HG03095 (cell line): Measurements from ENCODE around the gene RGS16.

Experiments
- ATAC-seq: cut with Tn5 transposase; IDR thresholded peaks from one replicate; pipeline ENCODE4 v1.9.1; 2021; ENCODE audit warnings: moderate library complexity; ENCODE audit not compliant: unreplicated experiment

Gene RGS16

GRCh38 chr1:182608845-182609610, 4.8 kb upstream of the RGS16 start:
- ATAC-seq = no peak

- no peak for ATAC-seq
Observed at GRCh38 chr1:182608236-182608635, 4.0 kb upstream of the RGS16 start.

GRCh38 chr1:182607566-182607965, 3.4 kb upstream of the RGS16 start:
- ATAC-seq = no peak

DNA sequence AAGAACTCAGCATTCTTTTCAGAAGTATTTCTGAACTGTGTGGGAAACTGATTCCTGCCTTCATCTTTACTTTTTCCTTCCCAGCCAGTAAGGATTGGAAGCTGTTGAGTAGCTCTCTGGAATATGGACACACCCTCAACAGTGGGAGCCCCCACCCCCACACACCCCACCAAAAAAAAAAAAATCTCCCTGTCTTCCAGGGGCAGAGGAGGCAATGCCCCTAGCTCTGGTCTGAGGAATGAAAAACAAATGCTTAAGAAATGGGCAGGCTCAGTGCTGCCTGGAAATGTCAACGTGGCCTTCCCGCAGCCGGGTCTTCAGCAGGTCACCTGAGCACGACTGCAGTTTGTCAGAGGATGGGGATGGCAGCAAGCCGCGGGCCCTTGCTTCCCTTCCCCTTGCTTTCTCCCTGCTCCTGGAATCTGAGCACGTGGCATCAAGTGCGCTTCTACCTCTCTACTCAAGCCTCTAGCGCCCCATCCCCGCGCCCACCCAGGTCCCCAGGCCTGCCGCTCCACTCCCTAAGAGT, 479 bp downstream of the RGS16 start:
- peak; percentile 2 for ATAC-seq

GRCh38 chr1:182602935-182603645, 1.1 kb downstream of the RGS16 start:
- ATAC-seq = no peak

DNA sequence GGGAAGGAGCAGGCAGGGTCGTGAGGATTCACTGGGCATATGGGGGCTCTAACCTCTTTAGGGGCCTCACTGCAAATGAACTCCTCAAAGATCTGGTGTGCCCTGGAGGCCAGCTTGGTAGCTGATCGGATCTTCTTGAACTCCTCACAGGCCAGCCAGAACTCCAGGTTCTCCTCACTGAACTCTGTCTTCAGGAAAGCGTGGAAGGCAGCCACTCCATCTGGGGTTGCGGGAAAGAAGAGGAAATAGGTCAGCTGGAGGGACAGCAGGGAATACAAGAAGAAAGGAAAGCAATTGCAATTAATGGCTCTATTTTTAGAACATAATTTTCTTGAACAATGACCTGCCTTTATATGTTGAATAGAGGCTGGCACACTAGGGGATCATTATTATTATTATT, 2.3 kb downstream of the RGS16 start:
- ATAC-seq = no peak

DNA sequence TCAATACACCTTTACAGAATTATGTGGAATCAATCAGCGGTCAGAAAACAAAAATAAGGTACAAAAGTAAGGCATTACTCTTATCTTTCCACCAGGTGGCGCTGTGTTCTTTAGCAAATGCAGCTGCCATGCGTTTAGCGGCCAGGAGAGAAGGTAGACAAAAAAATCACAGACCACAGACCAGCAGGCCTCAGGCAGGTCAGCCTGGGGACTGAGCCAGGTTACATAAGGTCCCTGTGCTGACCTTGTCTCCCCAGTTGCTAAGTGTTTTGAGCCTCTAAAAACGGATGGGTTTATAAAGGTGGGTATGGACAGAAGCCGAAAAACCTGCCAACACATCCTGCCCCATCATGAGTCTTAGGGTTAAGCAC, 2.8 kb downstream of the RGS16 start:
- no peak for ATAC-seq

DNA sequence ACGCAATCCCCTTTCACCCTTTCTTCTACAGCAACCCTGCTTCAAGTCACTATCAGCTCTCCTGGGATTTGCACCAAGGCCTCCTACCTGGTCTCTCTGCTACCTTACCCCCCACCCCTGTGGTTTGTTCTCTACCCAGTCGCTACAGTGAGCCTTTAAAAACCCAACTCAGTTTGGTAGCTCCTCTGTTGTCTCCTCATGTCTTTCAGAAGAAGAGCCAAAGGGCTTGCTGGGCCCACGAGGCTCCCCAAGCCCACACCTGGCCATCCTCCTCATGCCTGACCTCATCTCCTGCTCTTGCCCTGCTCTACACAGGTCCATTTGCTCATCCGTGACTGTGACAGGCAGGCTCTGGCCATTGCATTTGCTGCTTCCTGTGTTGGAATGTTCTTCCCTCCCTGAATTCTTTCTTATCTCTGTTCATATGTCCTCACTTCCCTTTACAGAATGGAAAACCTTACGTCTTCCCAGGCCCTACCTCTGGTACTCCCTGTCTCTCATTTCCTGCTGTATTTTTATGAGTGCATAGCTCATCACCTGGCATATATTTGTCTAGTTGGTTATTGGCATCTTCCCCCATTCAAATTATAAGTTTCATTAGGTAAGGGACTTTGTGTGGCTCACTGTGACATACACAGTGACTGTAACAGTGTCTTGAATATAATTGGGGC, 3.3 kb downstream of the RGS16 start:
- ATAC-seq = no peak

GRCh38 chr1:182600036-182600713, 4.0 kb downstream of the RGS16 start:
- no peak for ATAC-seq

DNA sequence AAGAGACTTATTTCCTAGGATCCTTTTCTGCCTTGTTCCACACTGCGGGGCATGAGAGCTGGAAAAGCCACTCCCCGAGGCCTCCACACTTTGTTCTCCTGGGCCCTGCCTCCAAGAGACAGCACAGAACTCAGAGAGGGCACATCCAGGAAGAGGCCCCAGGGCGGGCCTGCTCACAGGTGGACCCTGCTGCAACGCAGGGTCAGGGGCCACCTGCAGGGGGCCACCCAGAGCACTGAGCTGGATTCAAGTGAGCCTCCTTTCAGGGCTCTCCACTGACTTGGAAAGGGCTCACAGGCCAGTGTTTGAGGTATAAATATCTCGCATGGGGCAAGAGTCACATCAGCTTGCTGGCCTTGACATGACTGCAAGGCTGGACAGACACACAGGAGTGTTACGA, 4.8 kb downstream of the RGS16 start:
- no peak for ATAC-seq

DNA sequence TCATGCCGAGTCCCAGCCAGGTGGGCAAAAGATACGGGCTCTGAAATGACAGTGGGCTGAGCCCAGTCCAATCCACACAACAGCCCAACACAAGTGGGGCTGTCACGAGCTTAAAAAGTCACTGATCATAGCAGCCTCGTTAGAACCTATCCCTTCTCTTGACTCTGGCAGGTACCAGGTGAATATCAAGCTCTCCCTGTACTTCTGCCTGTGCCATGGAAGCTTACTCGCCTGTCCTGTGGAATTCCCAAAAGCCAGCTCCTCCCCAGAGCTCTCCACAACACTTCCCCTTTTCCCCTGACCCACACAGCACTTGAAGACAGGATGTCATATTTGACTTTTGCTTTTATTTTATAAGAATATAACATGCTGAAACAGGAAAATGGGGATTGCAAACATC, 5.9 kb downstream of the RGS16 start:
- no peak for ATAC-seq

DNA sequence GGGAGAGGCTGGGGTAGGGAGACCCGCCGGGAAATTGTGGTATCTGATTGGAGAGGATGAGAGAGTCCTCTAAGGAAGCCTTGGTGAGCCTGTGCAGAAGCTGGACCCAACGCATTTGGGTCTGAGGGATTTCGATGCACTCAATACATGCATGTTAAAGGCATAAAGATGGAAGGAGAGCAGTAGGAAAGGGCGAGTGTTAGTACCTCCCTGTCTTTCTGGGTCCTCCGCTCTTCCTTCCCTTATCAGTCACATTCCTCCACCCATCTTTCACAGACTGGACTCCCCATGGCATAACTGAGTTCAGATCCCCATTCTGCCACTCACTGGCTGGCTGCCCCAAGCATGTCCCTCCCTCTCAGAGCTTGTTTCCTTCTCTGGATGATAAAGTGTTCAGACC, 7.3 kb downstream of the RGS16 start:
- ATAC-seq = no peak

GRCh38 chr1:182595641-182596240, 8.4 kb downstream of the RGS16 start:
- no peak for ATAC-seq

- ATAC-seq = no peak
Observed at GRCh38 chr1:182589931-182590330, 14.3 kb downstream of the RGS16 start.

DNA sequence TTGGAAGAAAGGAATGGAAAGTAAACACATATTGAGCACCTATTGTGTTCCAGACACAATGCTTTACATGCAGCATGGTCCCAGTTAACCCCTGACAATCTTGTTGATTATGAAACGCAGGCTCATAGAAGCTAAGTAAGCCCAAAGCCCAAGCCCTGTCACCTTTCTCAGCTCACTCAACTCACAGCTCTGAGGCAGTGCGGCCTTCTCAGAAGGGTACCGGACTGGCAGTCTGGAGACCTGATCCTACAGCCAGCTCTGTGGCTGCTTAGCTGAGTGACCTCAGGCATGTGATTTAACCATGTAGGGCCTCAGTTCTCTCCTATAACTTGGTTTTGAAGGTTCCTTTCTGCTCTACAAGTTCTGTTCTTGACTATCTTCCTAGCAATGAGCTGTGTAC, 14.7 kb downstream of the RGS16 start:
- no peak for ATAC-seq

DNA sequence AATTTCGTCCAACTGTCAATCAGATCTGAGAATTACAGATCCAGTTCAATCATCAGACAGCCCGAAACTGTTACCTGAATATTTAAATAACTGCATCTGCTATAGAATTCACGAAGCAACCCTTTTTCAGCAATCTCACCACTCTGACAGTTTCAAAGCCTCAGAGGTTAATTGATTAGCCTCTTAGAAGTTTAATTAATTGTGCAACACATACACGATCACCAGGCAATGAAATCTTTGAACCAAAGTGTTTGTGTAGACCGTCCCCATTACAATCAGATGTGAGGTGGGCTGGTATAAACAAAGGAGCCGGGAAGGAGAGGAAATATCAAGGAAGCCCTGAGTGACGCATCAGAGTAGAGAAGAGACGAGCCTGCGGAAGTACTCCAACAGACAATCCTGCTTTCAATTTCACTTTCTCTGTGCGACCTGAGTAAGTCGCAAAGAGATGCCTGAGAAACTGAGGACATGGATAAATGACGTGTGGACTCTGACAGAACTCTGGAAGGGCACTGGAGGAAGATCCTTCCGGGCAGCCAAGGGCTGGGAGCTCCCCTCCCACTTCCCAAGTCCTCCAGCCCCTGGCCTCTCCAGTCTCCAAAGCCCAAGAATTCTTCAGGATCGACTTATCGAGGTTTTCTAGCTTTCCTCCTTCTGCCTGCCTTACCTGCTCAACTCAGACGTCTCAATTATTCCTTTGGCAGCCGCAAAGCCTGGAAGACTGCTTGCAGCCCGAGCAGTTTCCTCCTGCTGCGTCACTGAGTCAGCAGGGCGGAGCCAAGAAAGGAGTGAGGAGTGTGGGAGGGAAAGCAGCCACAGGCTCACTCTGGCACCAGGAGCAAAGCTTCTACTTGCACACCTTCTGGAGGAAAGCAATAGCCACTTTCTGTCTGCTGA, 15.4 kb downstream of the RGS16 start, which contains the start of gene RNASEL:
RNASEL (minus strand) TSS at position 757 of the 897 bp plus-strand sequence. CDS start 2,450 bp downstream, outside the sequence.
- ATAC-seq = peak; percentile 86

DNA sequence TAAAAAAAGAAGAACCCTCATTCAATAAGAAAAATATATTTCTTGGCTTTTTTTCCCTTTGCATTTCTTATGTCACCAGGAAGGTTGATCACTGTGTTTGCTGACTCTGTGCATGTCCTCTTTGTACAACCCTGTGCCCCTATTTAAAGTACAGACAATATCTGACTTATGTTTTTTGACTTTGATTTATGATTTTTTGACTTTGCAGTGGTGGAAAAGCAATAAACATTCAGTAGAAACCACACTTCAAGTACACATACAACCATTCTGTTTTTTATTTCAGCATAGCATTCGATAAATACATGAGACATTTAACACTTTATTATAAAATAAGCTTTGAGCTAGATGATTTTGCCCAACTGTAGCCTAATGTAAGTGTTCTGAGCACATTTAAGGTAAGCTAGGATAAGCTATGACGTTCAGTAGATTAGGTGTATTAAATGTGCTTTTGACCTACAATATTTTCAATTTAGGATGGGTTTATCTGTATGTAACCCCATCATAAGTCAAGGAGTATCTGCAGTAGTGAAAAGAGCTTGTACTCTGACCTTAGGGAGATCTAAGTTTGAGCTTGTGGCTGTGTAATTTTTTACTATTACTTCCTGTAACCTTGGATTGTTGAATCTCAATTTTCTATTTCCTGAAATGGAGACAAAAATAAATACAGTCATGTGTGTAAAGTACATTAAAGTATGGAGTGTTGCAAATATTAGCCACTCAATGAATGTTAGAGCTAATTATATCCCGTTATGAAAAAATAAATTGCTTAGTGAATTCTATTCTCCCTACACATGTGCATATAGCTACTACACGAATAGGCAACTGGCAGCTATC, 16.3 kb downstream of the RGS16 start:
- ATAC-seq = no peak

DNA sequence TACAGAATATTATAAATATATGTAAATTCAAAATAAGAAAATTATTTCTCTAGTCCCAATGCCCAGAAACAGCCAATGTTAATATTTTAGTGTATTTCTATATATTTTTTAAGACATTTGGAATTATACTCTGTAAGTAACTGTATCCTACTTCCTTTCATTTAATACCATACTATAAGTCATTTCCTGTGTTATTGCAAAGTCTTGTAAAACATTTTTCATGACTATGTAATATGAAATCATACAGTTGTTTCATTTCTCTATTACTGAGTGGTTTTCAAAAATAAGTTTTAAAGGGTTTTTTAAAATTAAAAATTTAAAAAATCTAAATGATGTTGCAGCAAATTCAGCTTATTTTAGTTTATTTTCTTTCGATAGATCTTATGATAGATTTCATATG, 17.1 kb downstream of the RGS16 start:
- no peak for ATAC-seq

GRCh38 chr1:182586380-182586779, 17.8 kb downstream of the RGS16 start:
- ATAC-seq = no peak
